ENCODE data around the gene MSL1. TPM values are rescaled to one million over a fixed set of nuclear protein-coding genes. Genes with fewer than 3 reads are reported as not detected.

Gene MSL1
- total and polyA plus RNA-seq, 9 of the 15 experiments (the other 6 are each of a cell fraction or from before 2014, with no cell fraction given): 13.8 to 120 (median 61.9) TPM

GRCh38 chr17:40115101-40115436 lies 6.7 kb upstream of the MSL1 start:
- no peak for ATAC-seq
- Histone ChIP-seq H3K9me1 (ENCODE audit: control insufficient read depth, insufficient read depth, low read length) (no peaks in the 10 kb centered on the region), H4K20me1 (replicated peaks; ENCODE audit: control insufficient read depth, insufficient read depth, low read length) (no peaks in the 10 kb centered on the region), H3K27me3 (ENCODE audit: control insufficient read depth in 2 of 2, insufficient read depth in 2 of 2, low read length in 2 of 2) (no peaks in the 10 kb centered on the region), H3K4me3 (no peak overlapping the region), H3K9ac (ENCODE audit: insufficient read depth in 1 of 2, low read depth in 2 of 2, low read length in 2 of 2) (0 out of 4 replicates have a peak overlapping the region, but pooled peaks of 1 of the 2 experiments have one; percentile 85), H3K27ac (ENCODE audit: extremely low read depth, low read depth, low read length) (no peak overlapping the region; the same call in 2 of the 3 replicates), H3K4me2 (ENCODE audit: insufficient read depth, low read length) (no peak overlapping the region), H2AFZ (ENCODE audit: low read depth, low read length) (peak overlapping the region; percentile 90; the same call in 1 of the 2 replicates), H3K36me3 (ENCODE audit: control insufficient read depth, insufficient read depth, low read length) (peaks cover 2% of the 10 kb centered on the region; the same call in 1 of the 3 replicates), H3K9me3 (replicated peaks; ENCODE audit: control insufficient read depth, insufficient read depth, low read depth, low read length) (no peaks in the 10 kb centered on the region), H3K4me1 (replicated peaks in 1 of 2; ENCODE audit: control insufficient read depth in 2 of 2, insufficient read depth in 2 of 2, low read length in 2 of 2) (peaks cover 39 to 53% of the 10 kb centered on the region in 2 experiments), H3K79me2 (ENCODE audit: control insufficient read depth, insufficient read depth, low read length) (peaks cover 2% of the 10 kb centered on the region; the same call in 2 of the 3 replicates)
- TF ChIP-seq RBM25 (IDR thresholded peaks at IDR 0.05; ENCODE audit: low read depth, low read length, severe bottlenecking): peak; percentile 47
- no peak for TF ChIP-seq STAT5A (IDR thresholded peaks at IDR 0.05; ENCODE audit: borderline replicate concordance, low read length)
- TF ChIP-seq ZNF121 (CRISPR knock-in tag; conservative IDR thresholded peaks at IDR 0.05): peak; percentile 87
- POLR2A ChIA-PET: interaction anchor here (0.6 to 8.0 kb wide), 3 partner anchors 14 to 219 kb away, joined by 3 to 66 read pairs (median 24); partner anchors contain the start of genes CASC3 and NR1D1
- WGBS (ENCODE audit: insufficient coverage, low coverage, missing lambda C conversion rate): 62% methylated on average over 2 of the region's 2 CpGs
- FAIRE-seq: no peak
- intact Hi-C loops (cut with micrococcal nuclease) (no loop called here), in situ Hi-C loops (cut with MboI) (no loop called here)
- no peak for DNase-seq (ENCODE audit: extremely low read depth in 1 of 4, low spot score in 3 of 4)
- CTCF ChIA-PET (ENCODE audit: low intra/inter-chr PET ratio): no interaction called here
- BruUV-seq (replicated peaks): no TSS peak

GRCh38 chr17:40122136-40122998 lies 596 bp downstream of the MSL1 start:
- BruUV-seq (replicated peaks): no TSS peak
- intact Hi-C loops (cut with micrococcal nuclease): no loop called here
- no peaks in the 10 kb centered on the region for H3K9me1 ChIP-seq (ENCODE audit: control insufficient read depth, insufficient read depth, low read length)
- H3K27ac ChIP-seq (ENCODE audit: extremely low read depth, low read depth, low read length): peak overlapping the region; percentile 95
- H3K36me3 ChIP-seq (ENCODE audit: control insufficient read depth, insufficient read depth, low read length): peaks cover 27% of the 10 kb centered on the region
- no peaks in the 10 kb centered on the region; the same call in 1 of the 2 replicates for H4K20me1 ChIP-seq (replicated peaks; ENCODE audit: control insufficient read depth, insufficient read depth, low read length)
- ChIA-PET POLR2A (interaction anchor here (0.5 to 5.4 kb wide), 10 partner anchors 9 to 201 kb away, joined by 3 to 57 read pairs (median 4); partner anchors contain the start of genes CASC3 and NR1D1), CTCF (ENCODE audit: low intra/inter-chr PET ratio) (interaction anchor here (0.7 kb wide), 1 partner anchor 106 kb away, joined by 4 read pairs; no protein-coding TSS in a partner anchor)
- peak overlapping the region; percentile 80 to 96 for H3K9ac ChIP-seq (ENCODE audit: insufficient read depth in 1 of 2, low read depth in 2 of 2, low read length in 2 of 2)
- DNase-seq (ENCODE audit: extremely low read depth in 1 of 4, low spot score in 3 of 4) (peak; percentile 55 to 89 (median 86)), ATAC-seq (peak; percentile 76), FAIRE-seq (no peak)
- H3K4me2 ChIP-seq (ENCODE audit: insufficient read depth, low read length): peak overlapping the region; percentile 89
- H3K79me2 ChIP-seq (ENCODE audit: control insufficient read depth, insufficient read depth, low read length): peaks cover 68% of the 10 kb centered on the region
- peak overlapping the region; percentile 81 for H3K4me3 ChIP-seq
- in situ Hi-C loops (cut with MboI): no loop called here
- WGBS (ENCODE audit: insufficient coverage, low coverage, missing lambda C conversion rate): under 1% methylated on average over 35 of the region's 97 CpGs
- H3K9me3 ChIP-seq (replicated peaks; ENCODE audit: control insufficient read depth, insufficient read depth, low read depth, low read length): no peaks in the 10 kb centered on the region
- no peaks in the 10 kb centered on the region for H3K27me3 ChIP-seq (ENCODE audit: control insufficient read depth in 2 of 2, insufficient read depth in 2 of 2, low read length in 2 of 2)
- H3K4me1 ChIP-seq (replicated peaks in 1 of 2; ENCODE audit: control insufficient read depth in 2 of 2, insufficient read depth in 2 of 2, low read length in 2 of 2): peaks cover 15 to 25% of the 10 kb centered on the region in 2 experiments; a peak in 4 of 5 replicates
- H2AFZ ChIP-seq (ENCODE audit: low read depth, low read length): peak overlapping the region; percentile 83
- TF ChIP-seq PHTF2 (CRISPR knock-in tag; IDR thresholded peaks at IDR 0.05) (no peak), ETS1 (conservative IDR thresholded peaks at IDR 0.05; ENCODE audit: control insufficient read depth, low read depth, low read length) (no peak), VEZF1 (CRISPR knock-in tag; IDR thresholded peaks at IDR 0.05) (peak; percentile 97), GTF2F1 (IDR thresholded peaks at IDR 0.05; ENCODE audit: low read depth, low read length) (no peak), RBBP5 (IDR thresholded peaks at IDR 0.05; ENCODE audit: borderline replicate concordance, insufficient read depth, low read length, poor library complexity, severe bottlenecking) (peak; percentile 18), ZFX (CRISPR knock-in tag; IDR thresholded peaks at IDR 0.05) (peak; percentile 24; the same call in 1 of the 2 replicates), U2AF1 (optimal IDR thresholded peaks at IDR 0.05; ENCODE audit: low read depth, low read length) (peak; percentile 77), CBFA2T3 (IDR thresholded peaks at IDR 0.05) (no peak)
